ENCODE data around the gene ZNF559.

Gene ZNF559

GRCh38 chr19:9354651-9355050 is 30.7 kb downstream of the ZNF559 start:
- no peak for DNase-seq (ENCODE audit: low spot score)

GRCh38 chr19:9362905-9363304 is 38.9 kb downstream of the ZNF559 start, which contains the start of gene ZNF177:
Gene ZNF177 (plus strand): TSS chr19:9363013. CDS start chr19:9378312, 15,299 bp downstream.
- no peak for DNase-seq (ENCODE audit: low spot score)

DNA sequence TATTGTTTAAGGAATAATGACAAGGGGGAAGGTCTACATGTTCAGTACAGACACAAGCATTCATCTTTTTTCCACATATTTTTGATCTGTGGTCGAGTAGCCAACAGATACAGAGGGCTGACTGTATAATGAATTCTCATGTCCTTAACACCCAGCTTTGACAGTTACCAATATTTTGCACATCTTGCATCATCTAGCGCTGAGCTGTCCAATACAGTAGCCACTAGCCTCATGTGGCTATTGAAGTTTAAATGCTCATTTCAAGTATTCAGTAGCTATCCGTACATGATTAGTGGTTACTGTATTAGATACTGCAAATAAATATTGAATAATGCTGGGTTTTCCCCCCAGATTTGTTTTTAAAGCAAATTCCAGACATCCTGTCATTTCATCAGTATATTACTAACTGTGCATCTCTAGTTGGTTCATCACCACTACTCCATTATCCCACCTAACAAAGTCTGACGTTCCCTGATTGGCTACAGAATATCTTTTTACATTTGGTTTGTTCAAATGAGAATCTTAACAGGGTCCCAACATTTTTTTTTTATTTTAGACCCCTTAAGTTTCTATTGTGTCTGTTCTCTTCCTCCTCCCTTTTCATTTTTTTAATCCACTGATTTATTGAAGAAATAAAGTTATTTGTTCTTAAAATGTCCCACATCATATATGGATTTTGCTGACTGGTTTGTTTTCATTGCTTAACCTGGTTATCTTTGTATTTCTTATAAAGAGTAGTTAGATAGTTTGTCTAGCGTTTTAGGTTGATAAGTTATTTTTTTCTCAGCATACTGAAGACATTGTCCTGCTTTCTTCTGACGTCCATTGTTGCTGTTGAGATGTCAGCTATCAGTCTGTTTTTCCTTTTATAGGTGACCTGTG is 47.0 kb downstream of the ZNF559 start:
- DNase-seq (ENCODE audit: low spot score): no peak

GRCh38 chr19:9381361-9381785 is 57.4 kb downstream of the ZNF559 start:
- DNase-seq (ENCODE audit: low spot score): no peak
